ENCODE data around the gene MYORG. TPM values are rescaled to one million over a fixed set of nuclear protein-coding genes. Genes with fewer than 3 reads are reported as not detected.

The MYORG gene
- total RNA-seq (ENCODE audit: low replicate concordance) = 0.35 and 0.83 TPM in 2 replicates

GRCh38 chr9:34376596-34377403 lies at the start of gene MYORG:
MYORG (minus strand) TSS chr9:34376898; CDS start chr9:34372943, 3,955 bp downstream.

GRCh38 chr9:34328987-34329832 lies 47.5 kb downstream of the MYORG start, which contains the start of the genes KIF24 and NUDT2:
KIF24 (minus strand) TSS chr9:34329268; CDS start chr9:34311346, 17,922 bp downstream.
NUDT2 (plus strand) TSS chr9:34329569; CDS start chr9:34339040, 9,471 bp downstream.

Other genes with a start within 250 kb of the MYORG start
- gene UBAP1, start 197.9 kb downstream of the MYORG start, total RNA-seq (ENCODE audit: low replicate concordance) = 13.1 and 23.7 TPM in 2 replicates
- gene KIF24, start 47.6 kb downstream of the MYORG start, total RNA-seq (ENCODE audit: low replicate concordance) = 0.35 and 0.68 TPM in 2 replicates
- 27.5 and 33.8 TPM in 2 replicates for gene NUDT2, start 47.3 kb downstream of the MYORG start, total RNA-seq (ENCODE audit: low replicate concordance)
- 3.0 and 5.7 TPM in 2 replicates for gene FAM219A, start 81.7 kb upstream of the MYORG start, total RNA-seq (ENCODE audit: low replicate concordance)
- gene DNAI1, start 81.9 kb upstream of the MYORG start, total RNA-seq (ENCODE audit: low replicate concordance) = not detected in 2 replicates
- gene ENHO, start 146.1 kb upstream of the MYORG start, total RNA-seq (ENCODE audit: low replicate concordance) = 0.12 TPM in 1 of 2 replicates, not detected in the other
- gene CNTFR, start 212.8 kb upstream of the MYORG start, total RNA-seq (ENCODE audit: low replicate concordance) = 0.12 TPM in 1 of 2 replicates, not detected in the other
- gene RPP25L, start 235.2 kb upstream of the MYORG start, total RNA-seq (ENCODE audit: low replicate concordance) = 11.1 and 20.6 TPM in 2 replicates
- 152 and 161 TPM in 2 replicates for gene DCTN3, start 243.6 kb upstream of the MYORG start, total RNA-seq (ENCODE audit: low replicate concordance)

Data from smooth muscle cell of the coronary artery (primary cell).